Neural cell (in vitro differentiated cells): ENCODE results near the gene FCAMR.

Experiments
- EP300 ChIP-seq: fragments of 450-650 bp; conservative IDR thresholded peaks from 2 replicates; pipeline ENCODE4 v1.6.1; 2014; ENCODE audit warnings: antibody characterized with exemption, mild to moderate bottlenecking, moderate library complexity; ENCODE audit not compliant: poor library complexity, severe bottlenecking
- EZH2 ChIP-seq: fragments of 200-600, 300-800 bp; shearing (Covaris generic), sonication (generic); IDR thresholded peaks from 2 replicates; pipeline ENCODE4 v1.6.1; 2014; ENCODE audit warnings: antibody characterized with exemption, low read length, borderline replicate concordance, mild to moderate bottlenecking; ENCODE audit not compliant: insufficient read depth, poor library complexity, severe bottlenecking
- MXI1 ChIP-seq: fragments of 450-650 bp; conservative IDR thresholded peaks from 2 replicates; pipeline ENCODE4 v1.6.1; 2014; ENCODE audit warnings: antibody characterized with exemption, mild to moderate bottlenecking; ENCODE audit not compliant: poor library complexity, severe bottlenecking
- POLR2AphosphoS5 ChIP-seq: IDR thresholded peaks from 2 replicates; pipeline ENCODE4 v1.6.1; 2012
- SMC3 ChIP-seq: fragments of 450-650 bp; conservative IDR thresholded peaks from 2 replicates; pipeline ENCODE4 v1.6.1; 2014; ENCODE audit warnings: antibody characterized with exemption, mild to moderate bottlenecking, moderate library complexity; ENCODE audit not compliant: poor library complexity
- TAF1 ChIP-seq: IDR thresholded peaks from 2 replicates; pipeline ENCODE4 v1.6.1; 2012; ENCODE audit warnings: low read depth
- TF ChIP-seq, protein P1 (sequence below): fragments of 450-650 bp; IDR thresholded peaks from 2 replicates; pipeline ENCODE4 v1.5.1; 2014; ENCODE audit warnings: antibody characterized with exemption, mild to moderate bottlenecking, moderate library complexity; ENCODE audit not compliant: poor library complexity, severe bottlenecking
- TF ChIP-seq, protein P2 (sequence below): IDR thresholded peaks from 2 replicates; pipeline ENCODE4 v1.6.1; 2012; ENCODE audit warnings: borderline replicate concordance

DNA sequence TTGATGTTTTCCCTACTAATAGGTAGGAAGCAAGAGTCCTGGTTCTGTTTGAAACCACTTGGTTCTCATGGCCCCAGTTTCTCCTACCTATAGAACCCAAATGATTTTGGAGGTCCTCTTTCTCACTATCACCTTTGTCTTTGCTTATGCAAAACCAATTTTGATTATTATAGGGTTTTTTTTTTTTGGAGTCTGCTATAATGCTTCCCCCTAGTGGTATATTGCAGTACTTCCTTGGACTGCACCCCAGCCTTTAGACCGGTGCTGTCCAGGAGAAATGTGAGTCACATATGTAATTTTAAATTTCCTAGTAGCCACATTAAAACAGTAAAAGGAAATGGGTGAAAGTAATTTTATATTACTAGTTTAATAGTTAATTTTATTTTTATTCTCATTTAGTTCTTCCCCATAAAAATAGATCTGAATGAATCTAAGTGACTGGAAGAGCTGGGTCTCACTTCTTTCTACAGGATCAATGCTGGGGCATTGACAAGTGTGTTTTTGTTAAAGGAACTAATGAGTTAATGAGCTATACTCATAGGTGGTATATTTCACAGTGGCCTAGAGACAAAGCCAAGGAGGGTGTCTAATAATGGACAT is 59.1 kb downstream of the FCAMR start:
- TF ChIP-seq POLR2AphosphoS5 (no peak), EP300 (no peak), EZH2 (no peak), SMC3 (peak; percentile 76), TAF1 (no peak), MXI1 (no peak)
- TF ChIP-seq, protein P1, sequence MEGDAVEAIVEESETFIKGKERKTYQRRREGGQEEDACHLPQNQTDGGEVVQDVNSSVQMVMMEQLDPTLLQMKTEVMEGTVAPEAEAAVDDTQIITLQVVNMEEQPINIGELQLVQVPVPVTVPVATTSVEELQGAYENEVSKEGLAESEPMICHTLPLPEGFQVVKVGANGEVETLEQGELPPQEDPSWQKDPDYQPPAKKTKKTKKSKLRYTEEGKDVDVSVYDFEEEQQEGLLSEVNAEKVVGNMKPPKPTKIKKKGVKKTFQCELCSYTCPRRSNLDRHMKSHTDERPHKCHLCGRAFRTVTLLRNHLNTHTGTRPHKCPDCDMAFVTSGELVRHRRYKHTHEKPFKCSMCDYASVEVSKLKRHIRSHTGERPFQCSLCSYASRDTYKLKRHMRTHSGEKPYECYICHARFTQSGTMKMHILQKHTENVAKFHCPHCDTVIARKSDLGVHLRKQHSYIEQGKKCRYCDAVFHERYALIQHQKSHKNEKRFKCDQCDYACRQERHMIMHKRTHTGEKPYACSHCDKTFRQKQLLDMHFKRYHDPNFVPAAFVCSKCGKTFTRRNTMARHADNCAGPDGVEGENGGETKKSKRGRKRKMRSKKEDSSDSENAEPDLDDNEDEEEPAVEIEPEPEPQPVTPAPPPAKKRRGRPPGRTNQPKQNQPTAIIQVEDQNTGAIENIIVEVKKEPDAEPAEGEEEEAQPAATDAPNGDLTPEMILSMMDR: peak; percentile 76
- TF ChIP-seq, protein P2, sequence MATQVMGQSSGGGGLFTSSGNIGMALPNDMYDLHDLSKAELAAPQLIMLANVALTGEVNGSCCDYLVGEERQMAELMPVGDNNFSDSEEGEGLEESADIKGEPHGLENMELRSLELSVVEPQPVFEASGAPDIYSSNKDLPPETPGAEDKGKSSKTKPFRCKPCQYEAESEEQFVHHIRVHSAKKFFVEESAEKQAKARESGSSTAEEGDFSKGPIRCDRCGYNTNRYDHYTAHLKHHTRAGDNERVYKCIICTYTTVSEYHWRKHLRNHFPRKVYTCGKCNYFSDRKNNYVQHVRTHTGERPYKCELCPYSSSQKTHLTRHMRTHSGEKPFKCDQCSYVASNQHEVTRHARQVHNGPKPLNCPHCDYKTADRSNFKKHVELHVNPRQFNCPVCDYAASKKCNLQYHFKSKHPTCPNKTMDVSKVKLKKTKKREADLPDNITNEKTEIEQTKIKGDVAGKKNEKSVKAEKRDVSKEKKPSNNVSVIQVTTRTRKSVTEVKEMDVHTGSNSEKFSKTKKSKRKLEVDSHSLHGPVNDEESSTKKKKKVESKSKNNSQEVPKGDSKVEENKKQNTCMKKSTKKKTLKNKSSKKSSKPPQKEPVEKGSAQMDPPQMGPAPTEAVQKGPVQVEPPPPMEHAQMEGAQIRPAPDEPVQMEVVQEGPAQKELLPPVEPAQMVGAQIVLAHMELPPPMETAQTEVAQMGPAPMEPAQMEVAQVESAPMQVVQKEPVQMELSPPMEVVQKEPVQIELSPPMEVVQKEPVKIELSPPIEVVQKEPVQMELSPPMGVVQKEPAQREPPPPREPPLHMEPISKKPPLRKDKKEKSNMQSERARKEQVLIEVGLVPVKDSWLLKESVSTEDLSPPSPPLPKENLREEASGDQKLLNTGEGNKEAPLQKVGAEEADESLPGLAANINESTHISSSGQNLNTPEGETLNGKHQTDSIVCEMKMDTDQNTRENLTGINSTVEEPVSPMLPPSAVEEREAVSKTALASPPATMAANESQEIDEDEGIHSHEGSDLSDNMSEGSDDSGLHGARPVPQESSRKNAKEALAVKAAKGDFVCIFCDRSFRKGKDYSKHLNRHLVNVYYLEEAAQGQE: no peak
